HG03139 (cell line): ENCODE measurements around the gene KLK12.

Experiments
- ATAC-seq: cut with Tn5 transposase; IDR thresholded peaks from one replicate; pipeline ENCODE4 v1.9.1; 2021; ENCODE audit not compliant: unreplicated experiment

Gene KLK12

GRCh38 chr19:51034704-51035103 lies at the start of gene KLK12:
KLK12 (minus strand) TSS chr19:51035002; CDS start chr19:51034621, 381 bp downstream.
- no peak for ATAC-seq

- no peak for ATAC-seq
Measured at GRCh38 chr19:51084505-51084904, 49.7 kb upstream of the KLK12 start.

- no peak for ATAC-seq
Measured at GRCh38 chr19:51083783-51084182, 49.0 kb upstream of the KLK12 start.

GRCh38 chr19:51083181-51083580 lies 48.4 kb upstream of the KLK12 start:
- ATAC-seq = no peak

GRCh38 chr19:51082611-51083010 lies 47.8 kb upstream of the KLK12 start, which contains the start of gene KLK14:
KLK14 (minus strand) TSS chr19:51082887; CDS start chr19:51082614, 273 bp downstream.
- no peak for ATAC-seq

GRCh38 chr19:51081476-51081875 lies 46.7 kb upstream of the KLK12 start:
- ATAC-seq = no peak

GRCh38 chr19:51079481-51080110 lies 44.8 kb upstream of the KLK12 start:
- ATAC-seq = no peak

GRCh38 chr19:51078731-51079130 lies 43.9 kb upstream of the KLK12 start:
- ATAC-seq = no peak

- ATAC-seq = no peak
Measured at GRCh38 chr19:51078104-51078503, 43.3 kb upstream of the KLK12 start.

GRCh38 chr19:51076631-51077213 lies 41.9 kb upstream of the KLK12 start:
- ATAC-seq = no peak

GRCh38 chr19:51075998-51076397 lies 41.2 kb upstream of the KLK12 start:
- no peak for ATAC-seq

GRCh38 chr19:51071095-51071405 lies 36.2 kb upstream of the KLK12 start:
- no peak for ATAC-seq

- no peak for ATAC-seq
Measured at GRCh38 chr19:51070334-51071094, 35.7 kb upstream of the KLK12 start.

- no peak for ATAC-seq
Measured at GRCh38 chr19:51066393-51067186, 31.8 kb upstream of the KLK12 start.

GRCh38 chr19:51065221-51065960 lies 30.6 kb upstream of the KLK12 start:
- ATAC-seq = no peak

- ATAC-seq = no peak
Measured at GRCh38 chr19:51064534-51065220, 29.9 kb upstream of the KLK12 start, which contains the start of gene KLK13. KLK13 (minus strand) TSS chr19:51065092; CDS start chr19:51065067, 25 bp downstream.

- no peak for ATAC-seq
Measured at GRCh38 chr19:51063664-51064063, 28.9 kb upstream of the KLK12 start.

- no peak for ATAC-seq
Measured at GRCh38 chr19:51060973-51061372, 26.2 kb upstream of the KLK12 start.

- ATAC-seq = no peak
Measured at GRCh38 chr19:51060336-51060735, 25.5 kb upstream of the KLK12 start.

GRCh38 chr19:51059715-51060114 lies 24.9 kb upstream of the KLK12 start:
- ATAC-seq = no peak
